ENCODE results near the gene PEX10.

PEX10 gene

DNA sequence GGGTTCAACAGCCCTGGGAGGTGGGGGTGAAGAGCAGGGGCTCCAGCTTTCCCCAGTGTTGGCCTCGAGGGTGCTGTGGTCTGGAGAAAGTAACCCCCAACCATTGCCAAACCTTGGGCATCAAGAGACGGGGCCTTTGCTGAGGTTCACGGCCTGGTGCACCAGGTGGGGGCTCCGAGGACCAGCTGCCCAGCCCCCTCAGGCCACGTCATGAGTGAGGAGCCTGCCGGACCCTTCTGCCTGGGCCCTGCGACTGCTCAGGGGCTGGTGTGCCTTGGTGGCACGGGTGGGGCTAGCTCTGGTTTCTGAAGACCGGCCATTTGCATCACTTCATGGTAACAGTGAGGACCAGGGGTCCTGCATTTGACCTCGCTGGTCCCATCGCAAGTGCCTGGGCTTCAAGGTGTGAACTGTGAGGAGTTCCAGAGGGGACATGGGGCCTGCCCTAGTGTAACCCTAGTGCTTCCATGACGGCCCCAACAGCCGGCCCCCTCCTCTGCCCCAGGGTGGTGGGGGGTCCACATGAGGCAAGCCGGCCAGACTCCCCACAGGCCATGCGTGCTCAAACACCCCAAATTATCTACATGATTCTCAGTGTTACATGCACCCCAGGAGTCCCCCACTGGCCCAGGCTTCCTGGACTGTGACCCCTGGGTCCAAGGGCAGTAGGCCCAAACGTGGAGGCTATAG is 34.5 kb downstream of the PEX10 start:
- no peak for FAIRE-seq
- DNase-seq (ENCODE audit: insufficient read length, low spot score) = no peak

DNA sequence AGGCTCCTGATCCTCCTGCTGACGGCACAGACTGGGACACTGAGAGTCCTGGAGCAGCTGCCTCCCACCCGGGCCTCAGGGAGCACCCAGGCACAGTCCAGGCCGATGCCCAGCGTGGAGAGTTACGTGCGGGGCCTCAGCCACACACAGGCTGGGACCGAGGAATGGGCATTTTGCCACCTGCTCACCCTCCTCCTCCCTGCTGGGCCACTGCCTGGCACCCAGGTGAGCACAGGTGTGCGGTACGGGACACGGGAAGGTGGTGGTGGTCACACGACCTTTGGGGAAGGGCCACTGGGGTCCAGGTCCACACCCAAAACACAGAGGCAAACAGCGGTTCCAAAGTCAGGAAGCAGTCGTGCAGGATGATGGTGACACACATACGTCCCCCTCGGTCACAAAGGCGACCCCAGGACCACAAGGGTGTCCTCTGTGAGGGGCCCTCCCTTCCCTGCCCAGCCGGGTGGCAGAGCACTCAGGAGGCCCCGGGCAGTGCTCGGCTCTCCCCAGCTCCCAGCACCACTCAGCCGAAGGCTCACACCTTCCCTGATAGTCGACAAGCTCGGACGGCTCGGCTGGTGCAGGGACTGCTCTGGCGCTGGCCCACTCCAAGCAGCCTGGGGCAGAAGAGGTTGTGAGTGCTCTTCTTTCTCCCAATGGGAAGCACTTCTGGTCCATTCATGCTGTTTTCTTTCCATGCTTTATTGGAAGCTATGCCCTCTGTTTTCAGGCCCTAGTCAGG is 35.3 kb downstream of the PEX10 start:
- FAIRE-seq = no peak
- DNase-seq (ENCODE audit: insufficient read length, low spot score) = no peak

- DNase-seq (ENCODE audit: insufficient read length, low spot score) (no peak), FAIRE-seq (no peak)
Observed at GRCh38 chr1:2376261-2376741, 36.1 kb downstream of the PEX10 start.

DNA sequence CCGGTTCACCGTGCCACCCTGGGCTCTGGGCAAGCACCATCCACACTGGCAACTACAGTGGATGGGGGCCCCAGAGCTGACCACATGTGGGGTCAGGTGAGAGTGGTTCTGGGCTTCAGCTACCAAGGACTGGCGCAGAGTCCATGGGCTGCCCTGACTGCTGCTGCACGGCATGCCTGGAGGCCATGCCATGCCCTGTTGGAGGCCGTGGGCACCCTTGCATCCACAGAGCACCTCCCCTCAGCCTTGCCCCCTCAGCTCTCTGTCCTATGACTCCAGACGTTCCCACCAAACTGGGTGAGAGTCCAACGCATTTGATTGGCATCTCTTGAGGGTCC is 36.5 kb downstream of the PEX10 start:
- FAIRE-seq = no peak

DNA sequence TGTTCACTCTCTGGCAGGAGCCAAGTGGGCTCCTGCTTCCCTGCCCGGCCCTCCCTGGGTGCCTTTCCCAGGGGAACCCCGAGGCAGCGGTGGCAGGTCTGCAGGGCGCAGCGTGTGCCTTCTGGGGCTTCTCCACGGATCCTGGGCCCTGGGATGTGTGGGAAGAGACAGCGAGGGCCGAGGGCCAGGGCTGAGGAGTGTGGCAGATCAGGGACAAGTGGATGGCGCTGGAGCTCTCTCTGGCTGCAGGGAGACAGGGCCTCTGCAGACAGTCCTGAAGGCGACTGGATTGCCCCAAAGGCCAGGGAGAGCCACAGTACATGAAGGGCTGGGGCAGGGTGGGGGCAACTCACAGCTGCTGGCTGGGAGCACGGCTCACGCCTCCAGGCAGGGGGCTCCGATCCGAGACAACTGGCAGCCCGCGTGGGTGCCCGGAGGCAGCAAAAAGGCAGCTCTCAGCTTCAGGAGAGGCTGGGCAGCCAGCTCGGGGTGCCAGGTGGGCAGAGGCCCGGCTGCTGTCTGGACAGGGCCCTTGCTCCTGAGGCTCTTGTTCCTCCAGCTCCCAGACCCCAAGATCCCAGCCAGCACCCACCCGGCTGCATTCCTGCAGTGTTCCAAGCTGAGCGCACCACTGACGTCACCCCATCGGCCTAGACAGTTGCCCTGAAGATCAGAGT is 37.0 kb downstream of the PEX10 start:
- FAIRE-seq (no peak), DNase-seq (ENCODE audit: insufficient read length, low spot score) (no peak)

More for the DNA sequence above, 36.5 kb downstream of the PEX10 start:
- DNase-seq (ENCODE audit: insufficient read length, low spot score) = no peak

DNA sequence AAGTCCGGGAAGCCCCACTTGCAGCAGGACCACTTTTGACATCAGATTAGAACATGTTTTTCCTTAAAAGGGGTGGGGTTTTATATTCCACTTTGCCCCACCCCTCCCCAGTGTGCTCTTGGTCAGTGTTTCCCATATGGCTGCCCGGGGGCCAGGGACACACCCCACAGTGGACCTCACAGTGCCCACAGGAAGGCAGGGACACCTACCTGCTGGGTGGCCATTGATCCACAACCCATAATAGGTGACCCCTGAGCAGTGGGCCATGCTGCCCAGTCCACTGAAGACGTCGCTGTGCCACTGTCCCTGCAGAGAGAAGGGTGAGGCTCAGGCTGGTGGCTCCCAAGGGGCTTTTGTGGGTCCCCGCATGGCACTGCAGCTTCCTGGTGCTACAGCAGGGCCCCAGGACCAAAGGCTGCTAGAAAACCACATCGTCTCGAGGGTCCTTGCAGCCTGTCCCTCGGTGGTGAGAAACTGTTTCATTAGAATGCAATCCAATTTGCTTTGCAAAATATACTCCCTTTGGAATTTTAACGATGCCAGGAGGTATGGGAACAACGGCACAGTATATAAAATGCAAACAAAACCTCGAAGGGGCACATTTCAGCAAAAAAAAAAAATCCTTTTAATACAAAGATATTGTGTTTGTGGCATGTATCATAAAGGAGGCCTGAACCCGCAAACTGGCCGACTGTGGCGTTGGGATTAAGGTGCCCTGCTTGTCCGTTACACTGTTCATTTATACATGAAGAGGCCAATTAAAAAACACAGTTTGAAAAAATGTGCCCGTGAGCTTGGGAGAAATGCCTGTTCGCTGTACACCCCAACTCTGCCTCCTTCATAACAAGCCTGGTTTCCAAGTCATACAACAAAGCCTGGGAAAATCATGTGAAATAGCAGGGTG is 37.9 kb downstream of the PEX10 start:
- FAIRE-seq = no peak
- no peak for DNase-seq (ENCODE audit: insufficient read length, low spot score)

GRCh38 chr1:2373551-2374251 is 38.7 kb downstream of the PEX10 start:
- FAIRE-seq (no peak), DNase-seq (ENCODE audit: insufficient read length, low spot score) (no peak)

- FAIRE-seq (no peak), DNase-seq (ENCODE audit: insufficient read length, low spot score) (peak; percentile 42)
Observed at GRCh38 chr1:2372551-2373490, 39.5 kb downstream of the PEX10 start.

GRCh38 chr1:2368053-2368744 is 44.2 kb downstream of the PEX10 start:
- DNase-seq (ENCODE audit: insufficient read length, low spot score) (no peak), FAIRE-seq (no peak)

DNA sequence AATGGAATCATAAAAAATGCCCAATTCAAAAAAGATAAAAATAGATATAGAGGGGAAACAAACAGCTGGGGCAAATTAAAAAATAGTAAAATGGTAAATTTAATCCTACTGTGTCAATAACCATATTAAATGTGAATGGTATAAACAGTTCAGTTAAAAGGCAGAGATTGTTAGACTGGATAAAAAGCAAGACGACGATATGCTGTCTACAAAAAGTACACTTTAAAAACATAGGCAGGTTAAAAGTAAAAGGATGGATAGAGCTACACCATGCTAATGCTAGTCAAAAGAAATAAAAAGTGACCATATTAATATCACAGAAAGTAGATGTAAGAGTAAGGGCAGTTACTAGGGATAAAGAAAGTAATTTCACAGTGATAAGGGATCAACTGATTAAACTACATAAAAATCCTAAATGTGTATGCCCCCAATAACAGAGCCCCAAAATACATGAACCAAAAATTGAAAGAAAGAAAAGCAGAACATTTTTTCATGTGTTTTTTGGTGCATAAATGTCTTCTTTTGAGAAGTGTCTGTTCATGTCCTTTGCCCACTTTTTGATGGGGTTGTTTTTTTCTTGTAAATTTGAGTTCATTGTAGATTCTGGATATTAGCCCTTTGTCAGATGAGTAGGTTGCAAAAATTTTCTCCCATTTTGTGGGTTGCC is 48.4 kb downstream of the PEX10 start:
- FAIRE-seq (no peak), DNase-seq (ENCODE audit: insufficient read length, low spot score) (no peak)

GRCh38 chr1:2360588-2361364 is 51.6 kb downstream of the PEX10 start:
- FAIRE-seq (no peak), DNase-seq (ENCODE audit: insufficient read length, low spot score) (no peak)

DNA sequence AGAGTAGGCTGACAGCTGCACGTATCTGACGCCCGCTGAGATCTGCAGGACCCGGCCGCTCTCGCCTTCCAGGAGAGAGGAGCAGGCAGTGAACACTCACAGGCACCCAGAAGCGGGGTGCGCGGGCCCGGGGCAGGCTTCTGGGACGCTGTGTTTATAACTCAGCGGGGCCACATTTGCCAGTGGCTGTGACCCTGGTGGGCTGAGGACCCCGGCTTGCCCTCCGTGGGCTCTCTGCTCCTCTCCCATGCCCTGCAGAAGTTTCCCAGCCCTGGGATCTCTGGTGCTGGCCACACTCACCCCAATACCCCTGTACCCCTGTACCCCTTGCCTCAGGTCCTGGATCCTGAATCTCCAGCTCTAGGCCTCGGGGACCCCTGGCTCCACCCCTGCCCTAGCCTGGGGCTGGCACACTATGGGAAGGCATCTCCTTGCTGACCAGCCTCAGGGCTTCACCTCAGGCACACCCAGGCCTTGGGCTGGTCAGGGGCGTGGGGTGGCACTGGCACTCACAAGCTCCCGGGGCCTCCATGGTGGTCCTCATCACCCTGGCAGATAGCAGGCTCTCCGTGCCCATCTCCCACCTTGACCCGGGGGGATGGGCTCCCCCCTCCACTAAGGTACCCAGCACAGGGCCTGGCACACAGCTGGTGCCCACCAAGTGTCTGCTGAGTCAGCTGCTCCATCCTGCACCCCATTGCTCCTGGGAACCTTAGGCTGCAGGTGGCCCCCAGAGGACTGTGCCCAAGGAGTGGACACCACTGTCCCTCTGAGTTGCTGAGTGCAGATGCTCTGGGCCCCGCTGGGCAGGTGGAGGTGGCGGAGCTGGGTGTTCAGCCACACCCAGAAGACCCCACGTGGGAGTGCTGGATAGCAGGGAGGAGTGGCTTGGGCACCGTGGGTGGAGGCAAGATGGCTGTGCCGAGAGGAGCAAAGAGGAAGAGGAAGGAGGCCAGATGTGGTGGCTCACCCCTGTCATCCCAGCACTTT is 53.4 kb downstream of the PEX10 start:
- DNase-seq (ENCODE audit: insufficient read length, low spot score) (no peak), FAIRE-seq (no peak)

- no peak for FAIRE-seq
- no peak for DNase-seq (ENCODE audit: insufficient read length, low spot score)
Observed at GRCh38 chr1:2358072-2358471, 54.3 kb downstream of the PEX10 start.

- FAIRE-seq (no peak), DNase-seq (ENCODE audit: insufficient read length, low spot score) (no peak)
Observed at GRCh38 chr1:2356911-2357845, 55.2 kb downstream of the PEX10 start.

DNA sequence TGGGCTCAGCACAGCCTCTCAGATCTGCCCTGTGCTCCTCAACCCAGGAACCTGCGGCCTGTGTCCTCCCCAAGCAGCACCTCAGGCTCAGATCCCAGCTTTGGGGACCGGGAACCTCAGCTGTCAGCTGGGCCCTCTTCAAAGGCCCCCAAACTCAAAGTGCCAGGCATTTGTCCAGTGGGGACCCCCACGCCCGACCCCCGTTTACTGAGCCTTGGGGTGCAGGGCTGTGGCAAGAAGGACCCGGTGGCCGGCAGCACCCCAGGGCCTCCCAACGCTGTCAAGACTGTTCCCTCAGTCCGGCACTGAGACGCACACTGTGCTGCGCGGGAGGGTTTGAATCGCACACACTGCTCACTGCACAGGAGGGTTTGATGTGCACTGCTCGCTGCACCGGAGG is 56.0 kb downstream of the PEX10 start:
- FAIRE-seq (no peak), DNase-seq (ENCODE audit: insufficient read length, low spot score) (no peak)
